ENCODE measurements around the gene ITK. TPM values are rescaled to one million over a fixed set of nuclear protein-coding genes. Genes with fewer than 3 reads are reported as not detected.

ITK gene
- total and polyA plus RNA-seq, 2 of the 8 experiments (the other 6 are each of a cell fraction or from before 2014, with no cell fraction given), result 0.05 TPM; not detected in 1

DNA sequence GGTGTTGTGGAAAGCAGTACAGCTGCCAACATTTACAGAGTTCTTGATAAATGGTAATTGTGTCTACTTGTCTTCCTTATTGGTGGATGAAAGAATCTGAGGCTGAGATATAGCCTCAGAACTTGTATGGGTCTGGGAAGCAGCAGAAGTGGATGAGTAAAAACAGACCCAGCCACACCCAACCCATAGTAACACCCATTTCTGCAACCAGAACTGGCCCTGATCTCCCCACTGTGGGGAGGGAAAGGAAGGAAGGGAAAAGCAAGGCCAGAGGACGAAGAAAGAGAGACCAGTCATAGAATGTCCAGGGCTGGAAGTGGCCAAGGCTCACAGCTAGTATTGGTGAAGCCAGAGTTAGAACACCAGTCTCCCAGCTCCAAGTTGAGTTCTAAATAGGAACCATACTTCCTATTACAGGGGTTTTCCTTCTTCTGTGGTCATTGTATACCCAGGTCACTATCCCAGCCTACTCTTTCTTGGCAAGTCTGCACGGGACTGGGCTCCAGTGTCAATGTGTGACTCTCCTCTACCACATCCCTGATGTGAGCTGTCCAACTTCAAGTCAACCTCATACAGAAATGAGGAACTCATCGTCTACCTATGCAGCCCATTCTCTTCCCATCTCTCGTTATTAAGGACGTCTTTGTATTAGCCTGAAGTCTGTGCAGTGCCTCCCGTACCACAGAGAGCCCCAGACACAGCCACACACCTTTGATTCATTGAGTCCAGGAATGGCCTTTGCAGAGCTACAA is 35.9 kb downstream of the ITK start:
- H4K8ac ChIP-seq (ENCODE audit: extremely low read depth, insufficient read depth, low read length), result no peak overlapping the region
- H3K9ac ChIP-seq (replicated peaks in 1 of 4; ENCODE audit: extremely low read depth in 1 of 4, low read depth in 3 of 4, low read length in 3 of 4), result no peak overlapping the region
- H3K56ac ChIP-seq (replicated peaks; ENCODE audit: insufficient read length, low read depth, low read length), result no peak overlapping the region
- no peak overlapping the region for H3K23ac ChIP-seq (ENCODE audit: insufficient read length)
- no peak overlapping the region for H3K4me3 ChIP-seq (ENCODE audit: extremely low read depth in 1 of 4, insufficient read depth in 2 of 4, low read depth in 3 of 4, low read length in 4 of 4)
- no peak overlapping the region for H2AFZ ChIP-seq (ENCODE audit: low read length)
- H2AK5ac ChIP-seq (ENCODE audit: low read depth, low read length), result no peak overlapping the region
- no peak overlapping the region for H3K4ac ChIP-seq (replicated peaks; ENCODE audit: insufficient read length, low read depth, low read length)
- H2BK120ac ChIP-seq (replicated peaks; ENCODE audit: low read depth, low read length), result no peak overlapping the region
- H3K79me2 ChIP-seq (ENCODE audit: control insufficient read depth in 1 of 2, insufficient read depth in 2 of 2, low read length in 2 of 2), result no peaks in the 10 kb centered on the region
- H2BK15ac ChIP-seq (ENCODE audit: low read length), result no peak overlapping the region
- no peak overlapping the region for H2BK20ac ChIP-seq (ENCODE audit: low read length)
- H3K79me1 ChIP-seq (ENCODE audit: low read depth, low read length), result no peaks in the 10 kb centered on the region; the same call in 1 of the 2 replicates
- H3K4me2 ChIP-seq (ENCODE audit: insufficient read depth in 1 of 2, low read depth in 2 of 2, low read length in 2 of 2), result no peak overlapping the region
- no peak for FAIRE-seq
- no peaks in the 10 kb centered on the region for H3K4me1 ChIP-seq (replicated peaks in 1 of 4; ENCODE audit: control insufficient read depth in 3 of 4, insufficient read depth in 4 of 4, low read length in 3 of 4)
- H3K27me3 ChIP-seq (replicated peaks in 1 of 4; ENCODE audit: control insufficient read depth in 3 of 4, extremely low read depth in 1 of 4, insufficient read depth in 3 of 4, low read length in 3 of 4), result no peaks in the 10 kb centered on the region
- no peak overlapping the region for H3K18ac ChIP-seq (ENCODE audit: extremely low read depth, low read length)
- no peaks in the 10 kb centered on the region; a peak in 1 of 4 replicates for H3K9me3 ChIP-seq (ENCODE audit: insufficient read depth in 2 of 2, low read depth in 1 of 2, low read length in 1 of 2)
- H3K14ac ChIP-seq (ENCODE audit: insufficient read length), result no peak overlapping the region
- H3K27ac ChIP-seq (ENCODE audit: low read depth, low read length), result no peak overlapping the region
- H2BK12ac ChIP-seq (ENCODE audit: low read depth, low read length), result no peak overlapping the region
- no peak overlapping the region for H4K91ac ChIP-seq (replicated peaks; ENCODE audit: insufficient read length, low read length)
- WGBS, 2 experiments (ENCODE audit: extremely low coverage in 1 of 2, insufficient coverage in 1 of 2, insufficient read length in 1 of 2, insufficient replicate concordance in 2 of 2, low coverage in 1 of 2, low lambda C conversion rate in 2 of 2, missing lambda C conversion rate in 1 of 2), result 85% methylated on average over 6 of the region's 6 CpGs; no CpG with 5 or more reads in 1 of the 2 experiments
- no peak overlapping the region for H2BK5ac ChIP-seq (ENCODE audit: low read depth, low read length)
- ChIA-PET POLR2A (ENCODE audit: partially characterized antibody) (no interaction called here), CTCF (ENCODE audit: partially characterized antibody) (interaction anchor here (1.0 to 1.5 kb wide), 2 partner anchors 66 to 87 kb away, joined by 3 to 4 read pairs; no protein-coding TSS in a partner anchor)
- no peak overlapping the region for H4K5ac ChIP-seq (ENCODE audit: insufficient read length, low read depth, low read length)
- no peaks in the 10 kb centered on the region for H3K36me3 ChIP-seq (ENCODE audit: control insufficient read depth in 2 of 4, insufficient read depth in 4 of 4, low read length in 3 of 4)
- H3K23me2 ChIP-seq (ENCODE audit: low read depth, low read length), result no peaks in the 10 kb centered on the region; the same call in 1 of the 2 replicates
- DNase-seq (ENCODE audit: low read depth in 1 of 2, low spot score in 2 of 2), result no peak
- no peaks in the 10 kb centered on the region for H4K20me1 ChIP-seq (replicated peaks in 1 of 2; ENCODE audit: control insufficient read depth in 1 of 2, insufficient read depth in 2 of 2, low read length in 2 of 2)
- TF ChIP-seq EZH2 (IDR thresholded peaks at IDR 0.05; ENCODE audit: low read depth, low read length, severe bottlenecking) (no peak), EP300 (IDR thresholded peaks at IDR 0.05; ENCODE audit: borderline replicate concordance in 1 of 2, low read depth in 2 of 2, low read length in 2 of 2) (no peak), TBP (IDR thresholded peaks at IDR 0.05; ENCODE audit: low read depth, low read length) (no peak), JUN (IDR thresholded peaks at IDR 0.05; ENCODE audit: low read depth, low read length) (no peak), TAF7 (optimal IDR thresholded peaks at IDR 0.05; ENCODE audit: borderline replicate concordance, low read depth, low read length) (no peak), SP4 (IDR thresholded peaks at IDR 0.05; ENCODE audit: low read length) (no peak), HDAC6 (IDR thresholded peaks at IDR 0.05; ENCODE audit: low read depth, low read length) (no peak), KDM4A (IDR thresholded peaks at IDR 0.05; ENCODE audit: low read depth, low read length, severe bottlenecking) (no peak), BRCA1 (IDR thresholded peaks at IDR 0.05; ENCODE audit: low read depth, low read length) (no peak), RXRA (IDR thresholded peaks at IDR 0.05; ENCODE audit: insufficient read depth, low read depth, low read length) (no peak)
- TF ChIP-seq, protein P1, sequence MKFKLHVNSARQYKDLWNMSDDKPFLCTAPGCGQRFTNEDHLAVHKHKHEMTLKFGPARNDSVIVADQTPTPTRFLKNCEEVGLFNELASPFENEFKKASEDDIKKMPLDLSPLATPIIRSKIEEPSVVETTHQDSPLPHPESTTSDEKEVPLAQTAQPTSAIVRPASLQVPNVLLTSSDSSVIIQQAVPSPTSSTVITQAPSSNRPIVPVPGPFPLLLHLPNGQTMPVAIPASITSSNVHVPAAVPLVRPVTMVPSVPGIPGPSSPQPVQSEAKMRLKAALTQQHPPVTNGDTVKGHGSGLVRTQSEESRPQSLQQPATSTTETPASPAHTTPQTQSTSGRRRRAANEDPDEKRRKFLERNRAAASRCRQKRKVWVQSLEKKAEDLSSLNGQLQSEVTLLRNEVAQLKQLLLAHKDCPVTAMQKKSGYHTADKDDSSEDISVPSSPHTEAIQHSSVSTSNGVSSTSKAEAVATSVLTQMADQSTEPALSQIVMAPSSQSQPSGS (IDR thresholded peaks at IDR 0.05; ENCODE audit: low read length), result no peak

All from H1 (cell line).